ENCODE results near the gene AJM1.
"Not testable (repeated sequence)": the region's sequence is repeated elsewhere in the genome, so short reads cannot be mapped to it uniquely, and the experiment has no call there.

Gene AJM1

DNA sequence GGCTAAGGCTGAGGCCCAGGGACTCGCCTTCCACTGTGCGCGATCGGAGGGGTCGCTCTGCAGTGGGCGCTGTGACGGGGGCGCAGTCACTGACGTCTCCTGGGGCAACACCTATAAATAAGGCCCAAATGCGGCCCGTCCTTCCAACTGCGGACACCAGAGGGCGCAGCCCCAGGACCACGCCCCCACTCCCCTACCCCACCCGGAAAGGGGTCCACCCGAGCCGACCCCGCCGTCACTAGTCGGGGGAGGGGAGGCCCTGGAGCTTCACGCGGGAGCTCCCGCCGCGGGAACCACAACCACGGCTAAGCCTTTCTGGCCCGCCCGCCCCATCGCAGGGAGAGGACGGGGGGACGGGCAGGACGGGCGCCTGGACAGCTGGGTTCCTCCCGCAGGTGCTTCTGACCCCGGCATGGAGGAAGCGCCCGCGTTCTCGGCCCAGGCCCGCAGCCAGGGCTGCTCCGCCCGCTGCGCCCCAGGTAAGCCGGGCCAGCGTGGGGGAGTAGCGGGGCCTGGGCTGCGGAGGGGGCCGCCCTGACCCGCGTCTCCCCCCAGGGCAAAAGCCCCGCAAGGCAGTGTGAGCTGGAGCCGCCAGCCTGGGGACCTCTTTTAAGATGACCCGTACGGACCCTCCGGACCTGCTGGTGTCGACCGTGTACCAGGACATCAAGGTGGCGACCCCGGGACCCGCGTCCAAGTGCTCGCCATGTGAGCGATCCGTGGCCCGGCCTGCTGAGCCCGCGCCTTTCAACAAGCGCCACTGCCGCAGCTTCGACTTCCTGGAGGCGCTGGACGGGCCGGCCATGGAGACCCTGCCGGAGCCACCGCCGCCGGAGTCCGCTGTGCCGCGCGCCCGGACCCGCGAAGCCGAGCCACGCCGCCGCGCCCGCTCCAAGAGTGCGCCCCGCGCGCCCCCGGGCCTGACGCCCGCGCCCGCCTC lies 1.8 kb downstream of the AJM1 start:
- H3K9me3 ChIP-seq, H3K27ac ChIP-seq: not testable (repeated sequence)
- Histone ChIP-seq H3K27me3 (peaks cover 72% of the 10 kb centered on the region), H3K4me3 (ENCODE audit: low read depth in 1 of 2, low read length in 1 of 2) (peak overlapping the region; percentile 8 to 70), H3K36me3 (peaks cover 25% of the 10 kb centered on the region), H3K4me1 (ENCODE audit: control insufficient read depth in 1 of 2, insufficient read depth in 1 of 2, low read depth in 1 of 2, low read length in 1 of 2) (peaks cover 41 to 58% of the 10 kb centered on the region in 2 experiments)
- TF ChIP-seq CTCF (IDR thresholded peaks at IDR 0.05), result peak; percentile 71

DNA sequence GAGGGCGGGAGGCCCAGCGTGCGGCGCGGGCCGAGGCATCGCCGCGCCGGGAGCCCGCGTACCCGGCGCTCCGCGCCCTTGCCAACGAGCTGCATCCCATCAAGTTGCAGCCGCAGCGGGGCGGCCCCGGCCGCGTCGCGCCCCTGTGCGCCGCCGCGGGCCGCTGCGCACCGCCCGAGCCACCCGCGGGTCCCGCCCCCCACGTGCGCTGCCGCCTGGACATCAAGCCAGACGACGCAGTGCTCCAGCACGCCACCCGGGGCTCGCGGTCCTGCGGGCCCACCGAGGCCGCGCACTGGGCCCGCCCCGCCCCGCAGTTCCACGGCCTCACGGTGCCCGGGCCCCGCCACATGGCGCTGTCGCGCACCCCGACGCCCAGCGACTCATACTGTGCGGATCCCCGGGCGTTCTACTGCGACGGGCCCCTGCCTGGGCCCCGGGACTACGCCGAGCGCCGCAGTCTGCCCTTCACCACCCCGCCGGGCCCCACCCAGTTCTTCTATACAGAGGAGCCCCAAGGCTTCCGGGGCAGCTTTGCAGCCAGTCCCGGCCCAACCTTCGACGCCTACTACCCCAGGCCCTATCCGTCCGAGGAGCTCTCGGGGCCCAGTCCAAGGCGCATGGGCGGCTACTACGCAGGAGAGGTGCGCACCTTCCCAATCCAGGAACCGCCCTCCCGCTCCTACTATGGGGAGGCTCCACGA lies 2.6 kb downstream of the AJM1 start:
- peaks cover 16% of the 10 kb centered on the region for H3K36me3 ChIP-seq
- H3K4me1 ChIP-seq (ENCODE audit: control insufficient read depth in 1 of 2, insufficient read depth in 1 of 2, low read depth in 1 of 2, low read length in 1 of 2), result peaks cover 46 to 62% of the 10 kb centered on the region in 2 experiments
- H3K27me3 ChIP-seq, result peaks cover 74% of the 10 kb centered on the region
- H3K9me3 ChIP-seq, result no peaks in the 10 kb centered on the region
- no peak overlapping the region for H3K4me3 ChIP-seq (ENCODE audit: low read depth in 1 of 2, low read length in 1 of 2)
- H3K27ac ChIP-seq, result no peak overlapping the region
- TF ChIP-seq CTCF (IDR thresholded peaks at IDR 0.05), result no peak

- peaks cover 9% of the 10 kb centered on the region for H3K36me3 ChIP-seq
- no peaks in the 10 kb centered on the region for H3K9me3 ChIP-seq
- peaks cover 49 to 65% of the 10 kb centered on the region in 2 experiments for H3K4me1 ChIP-seq (ENCODE audit: control insufficient read depth in 1 of 2, insufficient read depth in 1 of 2, low read depth in 1 of 2, low read length in 1 of 2)
- no peak overlapping the region for H3K4me3 ChIP-seq (ENCODE audit: low read depth in 1 of 2, low read length in 1 of 2)
- no peak for TF ChIP-seq CTCF (IDR thresholded peaks at IDR 0.05)
- H3K27ac ChIP-seq, result no peak overlapping the region
- H3K27me3 ChIP-seq, result peaks cover 74% of the 10 kb centered on the region
These were observed 3.4 kb downstream of the AJM1 start for GRCh38 chr9:136845465-136846260.

- H3K4me3 ChIP-seq (ENCODE audit: low read depth in 1 of 2, low read length in 1 of 2), result peak overlapping the region; percentile 27 to 100
- peaks cover 74% of the 10 kb centered on the region for H3K27me3 ChIP-seq
- no peaks in the 10 kb centered on the region for H3K36me3 ChIP-seq
- no peaks in the 10 kb centered on the region for H3K9me3 ChIP-seq
- peaks cover 49 to 65% of the 10 kb centered on the region in 2 experiments for H3K4me1 ChIP-seq (ENCODE audit: control insufficient read depth in 1 of 2, insufficient read depth in 1 of 2, low read depth in 1 of 2, low read length in 1 of 2)
- no peak overlapping the region for H3K27ac ChIP-seq
- no peak for TF ChIP-seq CTCF (IDR thresholded peaks at IDR 0.05)
These were observed 4.3 kb downstream of the AJM1 start for GRCh38 chr9:136846376-136847087.
